Measurements from ENCODE around the gene COLEC11. TPM values are rescaled to one million over a fixed set of nuclear protein-coding genes. Genes with fewer than 3 reads are reported as not detected.

Gene COLEC11
- total and polyA plus RNA-seq, 9 of the 15 experiments (the other 6 are each of a cell fraction or from before 2014, with no cell fraction given), result 0.32 to 4.3 (median 1.8) TPM

- no peak overlapping the region for H3K4me2 ChIP-seq (ENCODE audit: insufficient read depth, low read length)
- ChIA-PET CTCF (ENCODE audit: low intra/inter-chr PET ratio) (no interaction called here), POLR2A (no interaction called here)
- no TSS peak for BruUV-seq (replicated peaks)
- no peaks in the 10 kb centered on the region for H3K9me1 ChIP-seq (ENCODE audit: control insufficient read depth, insufficient read depth, low read length)
- H4K20me1 ChIP-seq (replicated peaks; ENCODE audit: control insufficient read depth, insufficient read depth, low read length), result no peaks in the 10 kb centered on the region; the same call in 1 of the 2 replicates
- no peak overlapping the region for H3K9ac ChIP-seq (ENCODE audit: insufficient read depth in 1 of 2, low read depth in 2 of 2, low read length in 2 of 2)
- 0 out of 2 replicates have a peak overlapping the region, but pooled peaks have one; percentile 32 for H2AFZ ChIP-seq (ENCODE audit: low read depth, low read length)
- ATAC-seq, result peak; percentile 59
- H3K36me3 ChIP-seq (ENCODE audit: control insufficient read depth, insufficient read depth, low read length), result no peaks in the 10 kb centered on the region
- no peak overlapping the region for H3K27ac ChIP-seq (ENCODE audit: extremely low read depth, low read depth, low read length)
- 31% methylated on average over 23 of the region's 25 CpGs for WGBS (ENCODE audit: insufficient coverage, low coverage, missing lambda C conversion rate)
- TF ChIP-seq ESRRA (IDR thresholded peaks at IDR 0.05; ENCODE audit: borderline replicate concordance, low read depth) (peak; percentile 1; the same call in 1 of the 2 replicates), TCF7L2 (IDR thresholded peaks at IDR 0.05; ENCODE audit: low read depth, low read length) (no peak)
- no peaks in the 10 kb centered on the region for H3K79me2 ChIP-seq (ENCODE audit: control insufficient read depth, insufficient read depth, low read length)
- H3K27me3 ChIP-seq (ENCODE audit: control insufficient read depth in 2 of 2, insufficient read depth in 2 of 2, low read length in 2 of 2), result peaks cover 3 to 16% of the 10 kb centered on the region in 2 experiments; a peak in 4 of 5 replicates
- H3K4me1 ChIP-seq (replicated peaks in 1 of 2; ENCODE audit: control insufficient read depth in 2 of 2, insufficient read depth in 2 of 2, low read length in 2 of 2), result peaks cover 0 to 11% of the 10 kb centered on the region in 2 experiments; a peak in 2 of 5 replicates
- in situ Hi-C loops (cut with MboI) (no loop called here), intact Hi-C loops (cut with micrococcal nuclease) (no loop called here)
- FAIRE-seq, result no peak
- DNase-seq (ENCODE audit: extremely low read depth in 1 of 4, low spot score in 3 of 4), result no peak
- no peak overlapping the region for H3K4me3 ChIP-seq
- H3K9me3 ChIP-seq (replicated peaks; ENCODE audit: control insufficient read depth, insufficient read depth, low read depth, low read length), result no peaks in the 10 kb centered on the region
Observed at GRCh38 chr2:3626812-3627499, 32.0 kb downstream of the COLEC11 start.

GRCh38 chr2:3627500-3628100, 32.7 kb downstream of the COLEC11 start:
- no peaks in the 10 kb centered on the region for H3K79me2 ChIP-seq (ENCODE audit: control insufficient read depth, insufficient read depth, low read length)
- BruUV-seq (replicated peaks), result no TSS peak
- CTCF ChIA-PET (ENCODE audit: low intra/inter-chr PET ratio), result no interaction called here
- H3K27ac ChIP-seq (ENCODE audit: extremely low read depth, low read depth, low read length), result no peak overlapping the region
- POLR2A ChIA-PET, result no interaction called here
- H3K9ac ChIP-seq (ENCODE audit: insufficient read depth in 1 of 2, low read depth in 2 of 2, low read length in 2 of 2), result no peak overlapping the region
- no peak overlapping the region for H2AFZ ChIP-seq (ENCODE audit: low read depth, low read length)
- DNase-seq (ENCODE audit: extremely low read depth in 1 of 4, low spot score in 3 of 4), result no peak
- in situ Hi-C loops (cut with MboI) (no loop called here), intact Hi-C loops (cut with micrococcal nuclease) (no loop called here)
- no peak overlapping the region for H3K4me3 ChIP-seq
- ATAC-seq, result no peak
- H3K9me3 ChIP-seq (replicated peaks; ENCODE audit: control insufficient read depth, insufficient read depth, low read depth, low read length), result no peaks in the 10 kb centered on the region
- peaks cover 0 to 11% of the 10 kb centered on the region in 2 experiments; a peak in 2 of 5 replicates for H3K4me1 ChIP-seq (replicated peaks in 1 of 2; ENCODE audit: control insufficient read depth in 2 of 2, insufficient read depth in 2 of 2, low read length in 2 of 2)
- peaks cover 6 to 23% of the 10 kb centered on the region in 2 experiments for H3K27me3 ChIP-seq (ENCODE audit: control insufficient read depth in 2 of 2, insufficient read depth in 2 of 2, low read length in 2 of 2)
- H3K36me3 ChIP-seq (ENCODE audit: control insufficient read depth, insufficient read depth, low read length), result no peaks in the 10 kb centered on the region
- no peak for FAIRE-seq
- 34% methylated on average over 21 of the region's 21 CpGs for WGBS (ENCODE audit: insufficient coverage, low coverage, missing lambda C conversion rate)
- no peaks in the 10 kb centered on the region; the same call in 1 of the 2 replicates for H4K20me1 ChIP-seq (replicated peaks; ENCODE audit: control insufficient read depth, insufficient read depth, low read length)
- H3K9me1 ChIP-seq (ENCODE audit: control insufficient read depth, insufficient read depth, low read length), result no peaks in the 10 kb centered on the region
- no peak overlapping the region for H3K4me2 ChIP-seq (ENCODE audit: insufficient read depth, low read length)
- no peak for TF ChIP-seq ARID3A (IDR thresholded peaks at IDR 0.05; ENCODE audit: borderline replicate concordance, low read depth, low read length)
- 0 out of 2 replicates have a peak, but pooled peaks have one; percentile 31 for TF ChIP-seq HNRNPL (IDR thresholded peaks at IDR 0.05; ENCODE audit: low read depth, low read length)
